ENCODE results near the gene DOCK11.

DNA sequence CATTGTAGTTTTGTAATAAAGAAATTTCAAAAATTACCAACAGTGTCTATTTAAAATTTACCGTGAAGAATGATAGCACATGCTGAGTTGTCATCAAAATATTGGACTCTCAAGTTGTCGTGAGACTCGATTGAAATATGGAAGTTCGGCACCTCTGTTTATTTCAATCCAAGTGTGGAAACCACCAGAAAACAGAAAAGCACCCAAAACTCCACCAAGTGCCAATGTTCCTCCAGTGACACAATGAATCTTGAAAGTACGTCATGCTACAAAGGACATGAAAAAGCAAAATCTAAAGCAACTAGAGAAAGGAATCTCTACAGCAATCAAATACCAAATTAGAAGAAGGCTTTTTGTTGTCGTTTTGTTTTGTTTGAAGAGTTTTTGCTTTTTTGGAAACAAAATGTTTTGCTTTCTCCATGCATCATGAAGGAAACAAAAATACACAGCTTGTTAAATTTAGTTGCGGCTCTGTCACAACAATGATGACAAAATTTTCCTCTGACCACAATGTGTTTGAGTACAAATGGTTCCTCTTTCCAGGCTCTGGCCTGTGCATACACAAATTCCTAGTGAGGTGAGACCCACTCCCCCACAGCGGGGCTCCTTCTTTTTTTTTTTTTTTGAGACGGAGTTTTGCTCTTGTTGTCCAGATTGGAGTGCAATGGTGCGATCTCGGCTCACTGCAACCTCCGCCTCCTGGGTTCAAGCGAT is 222.2 kb downstream of the DOCK11 start:
- TF ChIP-seq POLR2AphosphoS5 (IDR thresholded peaks at IDR 0.05; ENCODE audit: borderline replicate concordance, low read depth, low read length) (no peak), EZH2 (IDR thresholded peaks at IDR 0.05) (no peak)
